Measurements from ENCODE around the gene UBL3.

UBL3 gene

GRCh38 chr13:29865934-29866333 lies 15.5 kb upstream of the UBL3 start:
- Histone ChIP-seq H3K4ac (ENCODE audit: low read depth, low read length) (no peak overlapping the region), H3K4me2 (ENCODE audit: low read length) (no peak overlapping the region), H3K4me3 (ENCODE audit: low read length) (no peak overlapping the region), H3K79me2 (ENCODE audit: control insufficient read depth, insufficient read depth, low read length) (no peaks in the 10 kb centered on the region), H3K36me3 (ENCODE audit: control insufficient read depth, insufficient read depth, low read length) (no peaks in the 10 kb centered on the region), H3K23ac (ENCODE audit: low read length) (no peak overlapping the region), H3K27me3 (ENCODE audit: insufficient read depth, low read length, poor library complexity) (no peaks in the 10 kb centered on the region), H4K5ac (ENCODE audit: low read length) (no peak overlapping the region), H2BK5ac (ENCODE audit: low read length) (no peak overlapping the region), H3K27ac (ENCODE audit: low read depth, low read length) (no peak overlapping the region), H2BK120ac (ENCODE audit: low read depth, low read length) (no peak overlapping the region), H3K18ac (ENCODE audit: low read length) (no peak overlapping the region), H3K9ac (ENCODE audit: low read length) (no peak overlapping the region), H3K56ac (ENCODE audit: low read length) (no peak overlapping the region), H2AK5ac (ENCODE audit: low read length) (no peak overlapping the region), H2BK15ac (replicated peaks; ENCODE audit: low read depth) (no peak overlapping the region), H4K8ac (ENCODE audit: low read depth, low read length) (no peak overlapping the region), H3K79me1 (ENCODE audit: low read length) (no peaks in the 10 kb centered on the region), H3K4me1 (ENCODE audit: control insufficient read depth, low read depth, low read length) (no peaks in the 10 kb centered on the region)
- no CpG with 5 or more reads among the region's 6 CpGs for WGBS (ENCODE audit: extremely low coverage, insufficient coverage, low lambda C conversion rate)
- no peak for DNase-seq

DNA sequence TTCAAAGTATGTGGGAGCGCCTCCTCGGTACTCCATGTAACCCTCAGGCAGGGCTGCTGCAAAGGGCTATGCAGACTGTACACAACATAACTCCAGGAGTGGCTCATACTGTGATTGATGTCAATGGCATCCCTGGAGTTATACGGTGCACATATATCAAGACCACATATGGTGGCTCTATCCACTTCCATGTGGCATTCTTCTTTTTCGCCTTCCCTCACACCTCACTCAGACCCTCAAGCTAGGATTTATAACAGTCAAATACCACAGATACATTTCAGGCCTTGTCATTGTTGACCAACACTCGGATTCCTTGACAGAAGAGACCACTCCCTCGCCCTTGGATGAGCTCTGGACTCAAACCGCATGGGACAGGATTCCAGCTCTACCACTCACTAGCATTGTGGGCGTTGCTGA lies 11.3 kb upstream of the UBL3 start:
- Histone ChIP-seq H3K79me2 (ENCODE audit: control insufficient read depth, insufficient read depth, low read length) (no peaks in the 10 kb centered on the region), H3K4me2 (ENCODE audit: low read length) (no peak overlapping the region), H3K4me1 (ENCODE audit: control insufficient read depth, low read depth, low read length) (no peaks in the 10 kb centered on the region), H2BK120ac (ENCODE audit: low read depth, low read length) (no peak overlapping the region), H3K36me3 (ENCODE audit: control insufficient read depth, insufficient read depth, low read length) (no peaks in the 10 kb centered on the region), H3K9ac (ENCODE audit: low read length) (no peak overlapping the region), H3K23ac (ENCODE audit: low read length) (no peak overlapping the region), H2AK5ac (ENCODE audit: low read length) (no peak overlapping the region), H2BK15ac (replicated peaks; ENCODE audit: low read depth) (no peak overlapping the region), H3K56ac (ENCODE audit: low read length) (no peak overlapping the region), H4K8ac (ENCODE audit: low read depth, low read length) (no peak overlapping the region), H3K79me1 (ENCODE audit: low read length) (no peaks in the 10 kb centered on the region), H3K18ac (ENCODE audit: low read length) (no peak overlapping the region), H3K4me3 (ENCODE audit: low read length) (no peak overlapping the region), H3K4ac (ENCODE audit: low read depth, low read length) (no peak overlapping the region), H4K5ac (ENCODE audit: low read length) (no peak overlapping the region), H2BK5ac (ENCODE audit: low read length) (no peak overlapping the region), H3K27me3 (ENCODE audit: insufficient read depth, low read length, poor library complexity) (no peaks in the 10 kb centered on the region), H3K27ac (ENCODE audit: low read depth, low read length) (no peak overlapping the region)
- peak; percentile 68 for DNase-seq
- no CpG with 5 or more reads among the region's 8 CpGs for WGBS (ENCODE audit: extremely low coverage, insufficient coverage, low lambda C conversion rate)

GRCh38 chr13:29859971-29860370 lies 9.6 kb upstream of the UBL3 start:
- Histone ChIP-seq H3K4ac (ENCODE audit: low read depth, low read length) (no peak overlapping the region), H3K23ac (ENCODE audit: low read length) (no peak overlapping the region), H2BK120ac (ENCODE audit: low read depth, low read length) (no peak overlapping the region), H3K27me3 (ENCODE audit: insufficient read depth, low read length, poor library complexity) (no peaks in the 10 kb centered on the region), H4K5ac (ENCODE audit: low read length) (no peak overlapping the region), H3K4me2 (ENCODE audit: low read length) (no peak overlapping the region), H3K56ac (ENCODE audit: low read length) (no peak overlapping the region), H3K18ac (ENCODE audit: low read length) (no peak overlapping the region), H2AK5ac (ENCODE audit: low read length) (no peak overlapping the region), H3K36me3 (ENCODE audit: control insufficient read depth, insufficient read depth, low read length) (no peaks in the 10 kb centered on the region), H2BK15ac (replicated peaks; ENCODE audit: low read depth) (no peak overlapping the region), H4K8ac (ENCODE audit: low read depth, low read length) (no peak overlapping the region), H3K79me1 (ENCODE audit: low read length) (no peaks in the 10 kb centered on the region), H3K9ac (ENCODE audit: low read length) (no peak overlapping the region), H3K4me3 (ENCODE audit: low read length) (no peak overlapping the region), H3K79me2 (ENCODE audit: control insufficient read depth, insufficient read depth, low read length) (no peaks in the 10 kb centered on the region), H3K27ac (ENCODE audit: low read depth, low read length) (no peak overlapping the region), H2BK5ac (ENCODE audit: low read length) (no peak overlapping the region), H3K4me1 (ENCODE audit: control insufficient read depth, low read depth, low read length) (no peaks in the 10 kb centered on the region)
- WGBS (ENCODE audit: extremely low coverage, insufficient coverage, low lambda C conversion rate) = no CpG with 5 or more reads among the region's 4 CpGs
- DNase-seq = no peak

DNA sequence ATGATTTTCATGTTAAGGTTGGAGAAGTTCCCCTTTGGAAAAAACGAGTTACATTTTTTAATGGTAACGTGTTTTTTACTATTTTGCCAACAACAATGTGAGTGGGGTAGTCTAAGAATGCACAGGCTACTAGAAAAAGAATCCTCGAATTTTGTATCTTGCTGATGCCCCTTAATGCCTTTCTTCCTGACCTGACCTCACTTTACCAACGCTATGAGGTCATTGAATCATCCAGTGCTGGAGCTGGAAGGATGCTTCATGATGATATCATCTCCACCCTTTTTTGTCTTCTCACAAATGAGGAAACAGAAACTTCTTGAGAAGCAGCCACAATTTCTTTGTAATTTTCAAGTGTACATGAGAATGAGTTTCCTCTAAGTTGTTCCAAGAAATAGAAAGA lies 8.2 kb upstream of the UBL3 start:
- H3K4me1 ChIP-seq (ENCODE audit: control insufficient read depth, low read depth, low read length) = no peaks in the 10 kb centered on the region
- no peaks in the 10 kb centered on the region for H3K79me2 ChIP-seq (ENCODE audit: control insufficient read depth, insufficient read depth, low read length)
- DNase-seq = no peak
- H2BK5ac ChIP-seq (ENCODE audit: low read length) = no peak overlapping the region
- H3K56ac ChIP-seq (ENCODE audit: low read length) = no peak overlapping the region
- no peak overlapping the region for H3K4me2 ChIP-seq (ENCODE audit: low read length)
- H4K8ac ChIP-seq (ENCODE audit: low read depth, low read length) = no peak overlapping the region
- H3K18ac ChIP-seq (ENCODE audit: low read length) = no peak overlapping the region
- H3K9ac ChIP-seq (ENCODE audit: low read length) = no peak overlapping the region
- H3K4me3 ChIP-seq (ENCODE audit: low read length) = no peak overlapping the region
- no peaks in the 10 kb centered on the region for H3K79me1 ChIP-seq (ENCODE audit: low read length)
- no peak overlapping the region for H2AK5ac ChIP-seq (ENCODE audit: low read length)
- WGBS (ENCODE audit: extremely low coverage, insufficient coverage, low lambda C conversion rate) = no CpG with 5 or more reads among the region's 4 CpGs
- no peak overlapping the region for H4K5ac ChIP-seq (ENCODE audit: low read length)
- H3K23ac ChIP-seq (ENCODE audit: low read length) = no peak overlapping the region
- no peak overlapping the region for H2BK15ac ChIP-seq (replicated peaks; ENCODE audit: low read depth)
- H3K27me3 ChIP-seq (ENCODE audit: insufficient read depth, low read length, poor library complexity) = no peaks in the 10 kb centered on the region
- H3K36me3 ChIP-seq (ENCODE audit: control insufficient read depth, insufficient read depth, low read length) = no peaks in the 10 kb centered on the region
- H2BK120ac ChIP-seq (ENCODE audit: low read depth, low read length) = no peak overlapping the region
- no peak overlapping the region for H3K4ac ChIP-seq (ENCODE audit: low read depth, low read length)
- no peak overlapping the region for H3K27ac ChIP-seq (ENCODE audit: low read depth, low read length)

DNA sequence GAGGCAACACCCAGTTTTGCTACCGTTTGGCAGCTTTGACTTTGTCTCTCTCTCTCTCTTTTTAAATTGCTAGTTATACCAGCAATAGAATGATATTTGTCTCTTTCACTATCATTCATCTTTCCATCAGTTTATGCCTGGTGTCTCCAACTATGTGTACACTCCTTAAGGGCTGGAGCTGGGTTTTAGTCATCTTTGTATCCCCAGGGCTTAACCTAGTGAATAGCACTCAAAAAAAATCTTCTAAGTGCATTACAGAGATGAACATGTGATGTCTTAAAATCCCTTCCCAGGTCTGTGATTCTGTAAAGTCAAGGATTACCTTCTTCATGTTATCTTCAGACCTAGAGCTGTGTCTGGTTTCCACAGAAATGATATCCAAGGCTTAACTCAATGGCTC lies 7.8 kb upstream of the UBL3 start:
- H4K5ac ChIP-seq (ENCODE audit: low read length) = no peak overlapping the region
- H3K23ac ChIP-seq (ENCODE audit: low read length) = no peak overlapping the region
- no peak overlapping the region for H3K4ac ChIP-seq (ENCODE audit: low read depth, low read length)
- no peaks in the 10 kb centered on the region for H3K36me3 ChIP-seq (ENCODE audit: control insufficient read depth, insufficient read depth, low read length)
- H3K79me2 ChIP-seq (ENCODE audit: control insufficient read depth, insufficient read depth, low read length) = no peaks in the 10 kb centered on the region
- H3K79me1 ChIP-seq (ENCODE audit: low read length) = no peaks in the 10 kb centered on the region
- no peak overlapping the region for H3K9ac ChIP-seq (ENCODE audit: low read length)
- H3K4me3 ChIP-seq (ENCODE audit: low read length) = no peak overlapping the region
- H3K4me1 ChIP-seq (ENCODE audit: control insufficient read depth, low read depth, low read length) = no peaks in the 10 kb centered on the region
- no peak overlapping the region for H2BK15ac ChIP-seq (replicated peaks; ENCODE audit: low read depth)
- H3K56ac ChIP-seq (ENCODE audit: low read length) = no peak overlapping the region
- no peak overlapping the region for H2AK5ac ChIP-seq (ENCODE audit: low read length)
- H2BK5ac ChIP-seq (ENCODE audit: low read length) = no peak overlapping the region
- no CpG with 5 or more reads among the region's 1 CpG for WGBS (ENCODE audit: extremely low coverage, insufficient coverage, low lambda C conversion rate)
- no peak for DNase-seq
- H2BK120ac ChIP-seq (ENCODE audit: low read depth, low read length) = no peak overlapping the region
- H3K4me2 ChIP-seq (ENCODE audit: low read length) = no peak overlapping the region
- H4K8ac ChIP-seq (ENCODE audit: low read depth, low read length) = no peak overlapping the region
- H3K27me3 ChIP-seq (ENCODE audit: insufficient read depth, low read length, poor library complexity) = no peaks in the 10 kb centered on the region
- H3K18ac ChIP-seq (ENCODE audit: low read length) = no peak overlapping the region
- H3K27ac ChIP-seq (ENCODE audit: low read depth, low read length) = no peak overlapping the region

- H3K4me3 ChIP-seq (ENCODE audit: low read length) = no peak overlapping the region
- H2BK15ac ChIP-seq (replicated peaks; ENCODE audit: low read depth) = no peak overlapping the region
- no peaks in the 10 kb centered on the region for H3K27me3 ChIP-seq (ENCODE audit: insufficient read depth, low read length, poor library complexity)
- WGBS (ENCODE audit: extremely low coverage, insufficient coverage, low lambda C conversion rate) = no CpG with 5 or more reads among the region's 2 CpGs
- H3K79me2 ChIP-seq (ENCODE audit: control insufficient read depth, insufficient read depth, low read length) = no peaks in the 10 kb centered on the region
- H2BK120ac ChIP-seq (ENCODE audit: low read depth, low read length) = no peak overlapping the region
- H4K8ac ChIP-seq (ENCODE audit: low read depth, low read length) = no peak overlapping the region
- H3K23ac ChIP-seq (ENCODE audit: low read length) = no peak overlapping the region
- no peak overlapping the region for H2BK5ac ChIP-seq (ENCODE audit: low read length)
- H3K27ac ChIP-seq (ENCODE audit: low read depth, low read length) = no peak overlapping the region
- no peak overlapping the region for H3K9ac ChIP-seq (ENCODE audit: low read length)
- H3K79me1 ChIP-seq (ENCODE audit: low read length) = no peaks in the 10 kb centered on the region
- H3K4ac ChIP-seq (ENCODE audit: low read depth, low read length) = no peak overlapping the region
- H3K4me1 ChIP-seq (ENCODE audit: control insufficient read depth, low read depth, low read length) = no peaks in the 10 kb centered on the region
- no peak for DNase-seq
- no peaks in the 10 kb centered on the region for H3K36me3 ChIP-seq (ENCODE audit: control insufficient read depth, insufficient read depth, low read length)
- no peak overlapping the region for H3K4me2 ChIP-seq (ENCODE audit: low read length)
- H3K18ac ChIP-seq (ENCODE audit: low read length) = no peak overlapping the region
- H4K5ac ChIP-seq (ENCODE audit: low read length) = no peak overlapping the region
- no peak overlapping the region for H2AK5ac ChIP-seq (ENCODE audit: low read length)
- no peak overlapping the region for H3K56ac ChIP-seq (ENCODE audit: low read length)
These were observed 6.7 kb upstream of the UBL3 start for GRCh38 chr13:29857085-29857484.

Measured in mesendoderm (in vitro differentiated cells).